Limb (tissue), 2 donors: ENCODE data around the gene CPED1.
"Not testable (repeated sequence)": the region's sequence is repeated elsewhere in the genome, so short reads cannot be mapped to it uniquely, and the experiment has no call there.

ENCODE experiments used
- DNase-seq, 2 donors: peaks; one replicate each; pipeline ENCODE4 v3.0.0-alpha.2; 2016; ENCODE audit errors: extremely low spot score in 2 of 2

CPED1 gene

GRCh38 chr7:121235201-121235600 lies 246.7 kb downstream of the CPED1 start:
- DNase-seq = no peak

DNA sequence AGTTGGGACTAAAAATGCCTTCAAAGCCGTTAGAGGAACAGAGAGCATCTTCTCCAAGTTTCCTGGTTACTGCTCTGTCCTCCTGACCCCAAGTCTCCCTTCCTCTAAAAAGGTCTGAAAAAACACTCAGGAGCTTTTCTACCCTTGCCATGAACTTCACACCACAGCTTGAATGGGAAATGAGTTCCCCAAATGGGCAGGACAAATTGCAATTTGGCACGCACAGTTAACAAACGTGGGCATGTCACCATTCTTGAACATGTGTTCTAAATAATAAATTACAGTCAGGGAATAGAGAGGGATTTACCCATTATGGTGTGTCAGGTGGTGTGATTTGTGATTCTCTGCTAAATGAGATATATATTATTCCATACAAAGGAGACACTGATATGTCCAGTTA lies 249.1 kb downstream of the CPED1 start:
- peak in 1 of 2 donors; percentile 18 for DNase-seq

- DNase-seq = peak; percentile 40 to 63
Measured at GRCh38 chr7:121244120-121244870, 255.8 kb downstream of the CPED1 start.

DNA sequence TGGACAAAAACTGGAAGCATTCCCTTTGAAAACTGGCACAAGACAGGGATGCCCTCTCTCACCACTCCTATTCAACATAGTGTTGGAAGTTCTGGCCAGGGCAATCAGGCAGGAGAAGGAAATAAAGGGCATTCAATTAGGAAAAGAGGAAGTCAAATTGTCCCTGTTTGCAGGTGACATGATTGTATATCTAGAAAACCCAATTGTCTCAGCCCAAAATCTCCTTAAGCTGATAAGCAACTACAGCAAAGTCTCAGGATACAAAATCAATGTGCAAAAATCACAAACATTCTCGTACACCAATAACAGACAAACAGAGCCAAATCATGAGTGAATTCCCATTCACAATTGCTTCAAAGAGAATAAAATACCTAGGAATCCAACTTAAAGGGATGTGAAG lies 262.9 kb downstream of the CPED1 start:
- DNase-seq = not testable (repeated sequence)

DNA sequence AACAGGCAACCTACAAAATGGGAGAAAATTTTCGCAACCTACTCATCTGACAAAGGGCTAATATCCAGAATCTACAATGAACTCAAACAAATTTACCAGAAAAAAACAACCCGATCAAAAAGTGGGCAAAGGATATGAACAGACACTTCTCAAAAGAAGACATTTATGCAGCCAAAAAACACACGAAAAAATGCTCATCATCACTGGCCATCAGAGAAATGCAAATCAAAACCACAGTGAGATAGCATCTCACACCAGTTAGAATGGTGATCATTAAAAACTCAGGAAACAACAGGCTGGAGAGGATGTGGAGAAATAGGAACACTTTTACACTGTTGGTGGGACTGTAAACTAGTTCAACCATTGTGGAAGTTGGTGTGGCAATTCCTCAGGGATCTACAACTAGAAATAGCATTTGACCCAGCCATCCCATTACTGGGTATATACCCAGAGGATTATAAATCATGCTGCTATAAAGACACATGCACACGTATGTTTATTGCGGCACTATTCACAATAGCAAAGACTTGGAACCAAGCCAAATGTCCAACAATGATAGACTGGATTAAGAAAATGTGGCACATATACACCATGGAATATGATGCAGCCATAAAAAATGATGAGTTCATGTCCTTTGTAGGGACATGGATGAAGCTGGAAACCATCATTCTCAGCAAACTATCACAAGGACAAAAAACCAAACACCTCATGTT lies 264.2 kb downstream of the CPED1 start:
- not testable (repeated sequence) for DNase-seq

- DNase-seq = no peak
Measured at GRCh38 chr7:121259826-121260225, 271.3 kb downstream of the CPED1 start.

GRCh38 chr7:121261207-121261884 lies 272.8 kb downstream of the CPED1 start:
- no peak for DNase-seq

DNA sequence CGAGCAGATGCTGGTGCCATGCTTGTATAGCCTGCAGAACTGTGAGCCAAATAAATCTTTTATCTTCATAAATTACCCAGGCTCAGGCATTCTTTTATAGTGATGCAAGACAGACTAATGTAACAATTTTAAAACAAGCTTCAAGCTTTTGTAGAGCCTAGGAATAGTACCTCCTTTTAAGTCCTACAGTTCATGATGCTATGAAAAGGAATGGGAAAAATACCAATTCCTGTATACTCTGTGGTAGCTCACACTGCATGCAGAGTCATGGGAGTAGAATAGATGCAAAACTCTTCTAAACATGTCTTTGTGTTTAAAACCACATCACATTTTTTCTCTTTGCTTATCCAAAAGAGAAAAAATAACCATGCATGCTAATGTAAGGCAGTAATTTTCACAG lies 273.7 kb downstream of the CPED1 start:
- no peak for DNase-seq

GRCh38 chr7:121262969-121263368 lies 274.5 kb downstream of the CPED1 start:
- no peak for DNase-seq

GRCh38 chr7:121266307-121266894 lies 277.9 kb downstream of the CPED1 start:
- DNase-seq = no peak

DNA sequence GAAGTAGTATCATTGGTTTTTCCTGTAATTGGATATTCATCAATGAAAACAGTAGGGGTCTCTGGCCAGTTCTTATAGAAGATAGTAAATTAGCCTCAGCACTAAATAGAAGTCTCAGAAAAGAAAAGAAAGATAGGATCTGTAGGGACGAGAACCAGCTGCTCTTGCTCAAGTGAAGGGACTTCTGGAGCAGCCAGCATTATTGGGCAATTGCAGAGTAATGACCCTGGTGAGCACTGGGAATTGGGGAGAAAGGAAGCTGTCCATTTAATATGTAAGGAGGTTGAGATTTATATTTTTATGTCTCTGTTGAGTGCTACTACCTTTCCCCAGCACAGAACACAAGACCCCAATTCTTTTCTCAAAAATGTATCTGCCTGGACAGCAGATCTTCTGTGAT lies 279.1 kb downstream of the CPED1 start:
- no peak for DNase-seq

- no peak for DNase-seq
Measured at GRCh38 chr7:121269798-121270197, 281.3 kb downstream of the CPED1 start.

GRCh38 chr7:121271098-121271497 lies 282.6 kb downstream of the CPED1 start:
- DNase-seq = no peak

- DNase-seq = no peak
Measured at GRCh38 chr7:121271916-121272315, 283.4 kb downstream of the CPED1 start.

GRCh38 chr7:121272676-121273075 lies 284.2 kb downstream of the CPED1 start:
- no peak for DNase-seq

DNA sequence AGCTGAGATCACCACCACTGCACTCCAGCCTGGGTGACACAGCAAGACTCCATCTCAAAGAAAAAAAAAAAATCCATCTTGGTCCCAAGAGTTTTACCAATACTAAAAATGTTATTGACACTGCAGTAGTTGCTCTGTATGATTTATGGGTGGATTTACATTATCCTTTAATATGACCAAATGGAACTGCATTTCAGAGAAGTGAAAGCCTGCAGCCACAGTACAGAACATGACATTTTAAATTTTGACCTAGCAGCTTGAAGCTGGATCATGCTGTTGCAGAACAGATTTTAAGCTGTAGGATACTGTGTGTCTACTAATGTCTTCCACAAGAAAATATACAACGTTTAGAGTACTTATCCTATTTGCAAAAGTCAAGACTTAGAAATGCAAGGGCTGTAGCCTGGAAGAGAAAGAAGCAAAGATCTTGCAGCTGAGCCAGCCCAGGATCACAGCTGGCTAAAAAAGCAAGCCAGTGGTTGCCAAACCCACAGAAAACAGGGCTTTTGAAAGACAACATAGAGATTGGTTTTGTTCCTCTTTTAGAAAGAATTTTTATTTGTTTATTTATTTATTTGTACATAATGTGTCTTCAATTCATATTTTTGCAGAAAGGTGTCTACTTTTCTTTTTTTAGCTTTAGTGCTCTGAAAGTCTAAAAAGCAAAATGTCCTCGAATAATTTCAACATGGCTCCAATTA lies 285.1 kb downstream of the CPED1 start:
- no peak for DNase-seq

- no peak for DNase-seq
Measured at GRCh38 chr7:121274467-121274866, 286.0 kb downstream of the CPED1 start.

DNA sequence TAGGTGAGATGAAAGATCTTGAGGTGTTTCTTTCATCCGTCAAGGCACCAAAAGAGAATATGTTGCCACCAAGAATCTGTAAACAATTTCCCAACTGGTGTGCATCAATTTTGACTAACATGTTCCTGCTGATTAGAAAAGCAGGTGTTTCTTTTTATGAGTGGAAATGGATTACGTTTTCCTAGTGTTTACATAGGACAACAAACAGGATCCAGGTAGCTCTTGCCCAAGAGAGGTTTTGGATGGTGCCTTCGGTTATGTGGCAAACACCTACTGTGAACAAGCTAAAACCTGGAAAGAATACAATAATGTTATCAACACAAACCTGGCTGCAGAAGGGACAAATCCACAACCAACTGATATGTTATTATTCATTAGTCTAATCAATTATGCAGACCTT lies 286.7 kb downstream of the CPED1 start:
- no peak for DNase-seq

GRCh38 chr7:121276313-121276712 lies 287.8 kb downstream of the CPED1 start:
- no peak for DNase-seq

DNA sequence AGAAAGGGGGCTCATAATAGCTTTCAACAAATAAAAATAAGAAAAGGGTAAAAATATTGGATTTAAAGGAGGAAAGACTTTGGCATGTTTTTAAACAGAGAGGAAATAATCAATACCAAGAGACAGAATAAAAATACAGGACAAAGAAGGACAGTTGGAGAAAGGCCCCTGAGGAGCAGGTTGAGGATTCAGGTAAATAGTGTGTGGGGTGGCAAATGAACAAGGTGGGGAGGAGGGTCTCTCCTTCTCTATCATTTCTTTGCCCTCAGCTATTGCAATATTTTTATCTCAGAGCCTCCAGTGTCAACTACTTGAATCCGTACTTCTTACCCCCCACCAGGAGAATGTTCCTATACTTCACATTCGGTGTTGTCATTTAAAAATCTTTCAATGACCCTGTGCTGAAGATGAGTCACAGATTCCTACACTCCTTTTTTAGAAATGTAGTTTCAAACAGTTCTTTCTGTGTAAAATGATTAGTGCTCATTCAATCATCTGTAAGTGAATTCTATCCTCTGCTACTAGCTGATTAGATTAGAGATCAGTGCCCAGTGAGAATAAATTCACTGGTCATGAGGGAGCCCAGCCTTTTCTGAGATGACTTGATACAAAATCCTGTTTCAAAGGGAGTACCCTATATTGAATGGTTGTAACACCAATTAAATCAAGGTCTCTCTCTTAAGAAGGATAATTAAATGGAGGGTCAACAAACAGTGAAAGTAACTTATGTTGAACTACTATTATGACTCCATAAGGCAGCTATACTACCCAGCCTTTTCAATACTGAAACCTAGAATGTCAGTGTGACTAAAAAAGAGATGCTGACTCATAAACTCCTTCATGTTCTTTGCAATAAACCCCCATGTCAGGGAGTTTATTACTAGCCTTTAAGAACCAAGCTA lies 289.9 kb downstream of the CPED1 start:
- no peak for DNase-seq
